Osteocyte (in vitro differentiated cells): Measurements from ENCODE around the gene TBRG1. TPM values are rescaled to one million over a fixed set of nuclear protein-coding genes. Genes with fewer than 3 reads are reported as not detected.

Experiments
- DNase-seq: peaks from one replicate; pipeline ENCODE4 v3.0.0; 2021; ENCODE audit warnings: mixed read lengths; ENCODE audit not compliant: unreplicated experiment; ENCODE audit errors: extremely low spot score
- H3K27ac Mint-ChIP-seq: one replicate; pipeline ENCODE4 v1.8.0; 2021; ENCODE audit warnings: mild to moderate bottlenecking, mixed read lengths; ENCODE audit not compliant: unreplicated experiment
- H3K27me3 Mint-ChIP-seq: one replicate; pipeline ENCODE4 v1.8.0; 2021; ENCODE audit warnings: mixed read lengths; ENCODE audit not compliant: unreplicated experiment
- H3K36me3 Mint-ChIP-seq: one replicate; pipeline ENCODE4 v1.8.0; 2021; ENCODE audit warnings: mixed read lengths; ENCODE audit not compliant: unreplicated experiment
- H3K4me1 Mint-ChIP-seq: one replicate; pipeline ENCODE4 v1.8.0; 2021; ENCODE audit warnings: mixed read lengths; ENCODE audit not compliant: unreplicated experiment
- H3K4me3 Mint-ChIP-seq: one replicate; pipeline ENCODE4 v1.8.0; 2021; ENCODE audit warnings: mild to moderate bottlenecking, moderate library complexity, mixed read lengths; ENCODE audit not compliant: unreplicated experiment
- H3K9me3 Mint-ChIP-seq: one replicate; pipeline ENCODE4 v1.8.0; 2021; ENCODE audit warnings: mixed read lengths; ENCODE audit not compliant: unreplicated experiment
- CTCF ChIP-seq: fragments of 200-600 bp; sonication (generic); IDR thresholded peaks from 2 replicates; pipeline ENCODE4 v1.5.0; 2021; ENCODE audit warnings: antibody characterized with exemption, mild to moderate bottlenecking, moderate library complexity
- total RNA-seq: library from RNA; stranded (reverse); gene quantifications from 2 replicates; pipeline ENCODE4 v1.2.1, GENCODE V29; 2021

TBRG1 gene
- total RNA-seq, 1 donor from 2014 or later: 34.8 TPM

DNA sequence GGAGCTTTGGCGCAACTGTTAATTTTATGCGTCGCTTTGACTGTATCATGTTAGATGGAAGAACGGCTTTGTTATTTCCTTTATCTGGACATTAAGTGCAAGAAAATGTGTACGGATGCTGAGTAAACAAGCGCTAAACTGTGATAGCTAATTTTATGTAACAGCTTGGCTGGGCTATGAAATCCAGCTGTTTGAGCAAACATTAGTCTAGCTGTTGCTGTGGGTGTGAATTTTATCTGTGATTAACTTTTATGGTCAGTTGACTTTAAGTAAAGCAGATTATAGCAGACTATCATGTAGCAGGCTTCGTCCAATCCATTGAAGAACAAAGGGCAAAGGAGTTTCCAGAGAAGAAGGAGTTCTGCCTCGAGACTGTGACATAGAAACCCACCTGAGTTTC, 38.9 kb upstream of the TBRG1 start:
- H3K27ac Mint-ChIP-seq: no peak overlapping the region
- no peak for DNase-seq
- H3K36me3 Mint-ChIP-seq: no peaks in the 10 kb centered on the region
- TF ChIP-seq CTCF: no peak
- H3K27me3 Mint-ChIP-seq: peaks cover 22% of the 10 kb centered on the region
- H3K9me3 Mint-ChIP-seq: no peaks in the 10 kb centered on the region
- no peaks in the 10 kb centered on the region for H3K4me1 Mint-ChIP-seq
- H3K4me3 Mint-ChIP-seq: no peak overlapping the region

- no peak for DNase-seq
- Mint-ChIP-seq H3K27me3 (peaks cover 28% of the 10 kb centered on the region), H3K9me3 (no peaks in the 10 kb centered on the region), H3K4me3 (no peak overlapping the region), H3K4me1 (no peaks in the 10 kb centered on the region), H3K27ac (no peak overlapping the region), H3K36me3 (no peaks in the 10 kb centered on the region)
- no peak for TF ChIP-seq CTCF
Observed at GRCh38 chr11:124584681-124585372, 37.8 kb upstream of the TBRG1 start.

DNA sequence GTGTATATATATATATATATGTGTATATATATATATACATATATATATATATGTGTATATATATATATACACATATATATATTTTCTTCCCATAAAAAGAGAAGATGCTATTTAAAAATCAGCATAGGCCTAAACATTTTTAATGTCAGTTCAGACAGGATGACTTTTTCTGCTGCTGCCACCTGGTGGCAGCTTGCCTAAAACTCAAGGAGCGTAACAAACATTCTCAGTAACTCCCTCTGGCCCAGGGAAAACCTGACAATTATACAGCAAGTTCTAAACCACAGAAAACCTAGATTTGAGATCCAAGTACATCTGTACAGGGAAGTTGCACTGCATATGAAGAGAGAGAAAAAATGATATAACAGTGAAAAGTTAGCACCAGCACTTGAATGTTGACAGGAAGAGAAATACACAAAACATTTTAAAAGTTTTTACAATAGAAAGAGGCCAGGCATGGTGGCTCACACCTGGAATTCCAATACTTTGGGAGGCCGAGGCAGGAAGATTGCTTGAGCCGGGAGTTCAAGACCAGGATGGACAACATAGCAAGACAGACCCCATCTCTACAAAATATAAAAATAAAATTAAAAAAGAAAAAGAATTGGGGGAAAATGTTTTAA, 36.3 kb upstream of the TBRG1 start:
- Mint-ChIP-seq H3K4me3 (no peak overlapping the region), H3K36me3 (no peaks in the 10 kb centered on the region), H3K27ac (no peak overlapping the region), H3K4me1 (no peaks in the 10 kb centered on the region), H3K27me3 (peaks cover 36% of the 10 kb centered on the region), H3K9me3 (no peaks in the 10 kb centered on the region)
- no peak for DNase-seq
- TF ChIP-seq CTCF: peak; percentile 72

GRCh38 chr11:124591430-124591829, 31.2 kb upstream of the TBRG1 start:
- Mint-ChIP-seq H3K36me3 (no peaks in the 10 kb centered on the region), H3K4me1 (no peaks in the 10 kb centered on the region), H3K9me3 (no peaks in the 10 kb centered on the region), H3K27ac (no peak overlapping the region), H3K4me3 (no peak overlapping the region), H3K27me3 (peaks cover 48% of the 10 kb centered on the region)
- TF ChIP-seq CTCF: no peak
- DNase-seq: no peak

DNA sequence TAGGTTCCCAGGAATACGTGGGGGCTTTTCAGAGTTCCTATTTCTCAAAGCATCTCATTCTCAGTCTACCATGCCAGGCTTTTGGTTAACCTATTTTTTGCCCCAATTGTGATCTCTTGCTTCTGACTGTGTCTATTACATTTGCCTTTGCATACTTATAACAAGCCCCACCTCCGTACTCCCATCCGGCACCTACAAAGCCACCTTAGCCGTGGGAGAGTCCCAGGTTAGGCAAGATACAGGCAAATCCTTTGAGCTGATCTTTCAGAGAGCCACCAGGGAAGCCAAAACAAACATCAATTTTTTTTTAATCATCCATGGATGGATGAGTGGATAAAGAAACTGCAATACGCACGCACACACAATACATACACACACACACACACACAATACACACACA, 30.0 kb upstream of the TBRG1 start:
- no peaks in the 10 kb centered on the region for H3K9me3 Mint-ChIP-seq
- H3K36me3 Mint-ChIP-seq: no peaks in the 10 kb centered on the region
- H3K27me3 Mint-ChIP-seq: peaks cover 51% of the 10 kb centered on the region
- no peaks in the 10 kb centered on the region for H3K4me1 Mint-ChIP-seq
- DNase-seq: no peak
- TF ChIP-seq CTCF: no peak
- no peak overlapping the region for H3K4me3 Mint-ChIP-seq
- H3K27ac Mint-ChIP-seq: no peak overlapping the region
